GM06990 (cell line): ENCODE measurements around the gene CNBD2.

Experiments
- DNase-seq: peaks from one replicate; pipeline ENCODE4 v3.0.0-alpha.2; 2011; ENCODE audit not compliant: insufficient read length; ENCODE audit errors: extremely low read depth
- H3K27me3 ChIP-seq: replicated peaks from 2 replicates; pipeline ENCODE4 v1.6.0; 2011; ENCODE audit warnings: low read length; ENCODE audit not compliant: control insufficient read depth, insufficient read depth
- H3K36me3 ChIP-seq: 2 replicates; pipeline ENCODE4 v1.5.1; 2011; ENCODE audit warnings: low read length; ENCODE audit not compliant: control insufficient read depth, insufficient read depth
- H3K4me3 ChIP-seq: replicated peaks from 2 replicates; pipeline ENCODE4 v1.5.1; 2011; ENCODE audit warnings: low read depth, mild to moderate bottlenecking, control low read depth, low read length
- TF ChIP-seq, protein P1 (sequence below): IDR thresholded peaks from 2 replicates; pipeline ENCODE4 v1.5.1; 2011; ENCODE audit warnings: low read length, control low read depth, mild to moderate bottlenecking, inconsistent platforms; ENCODE audit not compliant: insufficient read depth, poor library complexity, severe bottlenecking

CNBD2 gene

DNA sequence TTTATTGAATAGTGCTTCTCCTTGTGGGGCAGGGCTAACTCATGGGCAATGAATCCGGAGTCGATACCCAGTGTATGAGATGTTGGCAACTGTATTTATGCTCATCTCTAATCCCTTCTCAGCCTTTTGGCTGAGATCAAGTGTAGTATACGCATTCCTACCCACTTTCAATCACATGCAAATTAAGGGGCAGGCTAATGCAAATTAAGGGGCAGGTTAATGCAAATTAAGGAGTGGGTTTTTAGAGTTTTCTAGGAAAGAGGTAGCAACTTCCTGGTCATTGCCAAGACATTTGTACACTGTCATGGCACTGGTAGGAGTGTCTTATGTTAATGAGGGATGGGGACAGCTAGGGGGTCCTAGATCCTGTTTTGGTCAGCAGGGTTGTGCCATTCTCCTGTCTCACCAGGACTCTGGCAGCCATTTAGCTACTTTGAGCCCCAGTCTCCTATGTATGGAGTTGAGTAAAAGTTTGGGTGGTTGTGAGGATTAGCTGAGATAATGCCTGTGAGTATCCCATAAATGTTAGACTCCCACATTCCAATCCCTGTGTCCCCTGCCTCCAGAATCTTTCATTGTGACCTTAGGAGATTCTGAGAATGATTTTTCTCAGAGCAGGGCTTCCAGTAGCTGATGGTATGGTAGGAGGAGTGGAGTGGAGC is at the start of gene CNBD2:
TSS of gene CNBD2 (plus strand) at position 612 of the 662 bp plus-strand sequence. CDS start 173 bp downstream, outside the sequence.
- H3K4me3 ChIP-seq = no peak within 1 kb of the TSS
- no peaks in the 10 kb centered on the region for H3K36me3 ChIP-seq
- no peaks in the 10 kb centered on the region for H3K27me3 ChIP-seq
- TF ChIP-seq, protein P1, sequence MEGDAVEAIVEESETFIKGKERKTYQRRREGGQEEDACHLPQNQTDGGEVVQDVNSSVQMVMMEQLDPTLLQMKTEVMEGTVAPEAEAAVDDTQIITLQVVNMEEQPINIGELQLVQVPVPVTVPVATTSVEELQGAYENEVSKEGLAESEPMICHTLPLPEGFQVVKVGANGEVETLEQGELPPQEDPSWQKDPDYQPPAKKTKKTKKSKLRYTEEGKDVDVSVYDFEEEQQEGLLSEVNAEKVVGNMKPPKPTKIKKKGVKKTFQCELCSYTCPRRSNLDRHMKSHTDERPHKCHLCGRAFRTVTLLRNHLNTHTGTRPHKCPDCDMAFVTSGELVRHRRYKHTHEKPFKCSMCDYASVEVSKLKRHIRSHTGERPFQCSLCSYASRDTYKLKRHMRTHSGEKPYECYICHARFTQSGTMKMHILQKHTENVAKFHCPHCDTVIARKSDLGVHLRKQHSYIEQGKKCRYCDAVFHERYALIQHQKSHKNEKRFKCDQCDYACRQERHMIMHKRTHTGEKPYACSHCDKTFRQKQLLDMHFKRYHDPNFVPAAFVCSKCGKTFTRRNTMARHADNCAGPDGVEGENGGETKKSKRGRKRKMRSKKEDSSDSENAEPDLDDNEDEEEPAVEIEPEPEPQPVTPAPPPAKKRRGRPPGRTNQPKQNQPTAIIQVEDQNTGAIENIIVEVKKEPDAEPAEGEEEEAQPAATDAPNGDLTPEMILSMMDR = no peak
- no peak for DNase-seq

DNA sequence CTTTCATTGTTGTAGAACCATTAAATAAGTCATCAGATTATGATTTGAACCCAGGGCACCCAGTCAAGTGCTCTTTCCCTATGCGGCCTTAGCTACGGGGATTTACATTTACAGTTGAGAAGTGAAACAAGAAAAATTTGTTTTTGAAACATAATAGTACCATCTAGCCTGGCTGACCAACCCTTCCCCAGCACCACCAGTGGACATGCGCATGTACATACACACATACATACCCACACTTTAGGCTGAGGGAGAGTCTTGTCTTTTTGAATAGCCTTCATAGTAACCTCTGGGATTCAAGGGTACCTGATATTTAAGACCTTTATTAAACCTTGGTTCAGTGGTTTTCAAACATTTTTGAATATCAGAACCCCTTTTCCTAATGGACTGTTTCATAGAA is 47.9 kb upstream of the CNBD2 start:
- TF ChIP-seq, protein P1 = no peak
- peaks cover 9% of the 10 kb centered on the region for H3K36me3 ChIP-seq
- H3K4me3 ChIP-seq = no peak overlapping the region
- no peak for DNase-seq
- no peaks in the 10 kb centered on the region for H3K27me3 ChIP-seq

DNA sequence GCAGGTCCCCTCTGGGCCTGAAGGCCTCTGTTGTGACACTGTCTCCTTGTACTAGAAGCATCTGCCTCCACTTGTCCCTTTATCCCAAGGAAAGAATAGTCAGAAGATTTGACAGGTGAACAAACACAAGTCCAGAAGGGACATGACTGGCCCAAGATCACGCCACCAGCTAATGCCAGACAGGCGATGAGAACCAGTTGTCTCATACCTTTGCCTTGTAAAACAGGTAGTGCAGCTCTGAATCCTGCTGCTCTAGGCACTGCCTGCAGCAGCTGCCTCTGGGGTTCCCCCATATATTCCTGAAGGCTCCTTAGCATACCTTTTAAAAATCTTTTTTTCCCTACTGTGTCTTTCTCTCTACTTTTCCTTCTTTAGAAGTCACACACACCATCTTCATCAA is 39.1 kb upstream of the CNBD2 start:
- peaks cover 12% of the 10 kb centered on the region for H3K36me3 ChIP-seq
- no peak for DNase-seq
- H3K4me3 ChIP-seq = no peak overlapping the region
- TF ChIP-seq, protein P1 = no peak
- no peaks in the 10 kb centered on the region for H3K27me3 ChIP-seq

- peaks cover 11% of the 10 kb centered on the region for H3K36me3 ChIP-seq
- no peak overlapping the region for H3K4me3 ChIP-seq
- TF ChIP-seq, protein P1 = no peak
- no peaks in the 10 kb centered on the region for H3K27me3 ChIP-seq
- DNase-seq = no peak
These were observed 34.3 kb upstream of the CNBD2 start for GRCh38 chr20:35934050-35934449.

DNA sequence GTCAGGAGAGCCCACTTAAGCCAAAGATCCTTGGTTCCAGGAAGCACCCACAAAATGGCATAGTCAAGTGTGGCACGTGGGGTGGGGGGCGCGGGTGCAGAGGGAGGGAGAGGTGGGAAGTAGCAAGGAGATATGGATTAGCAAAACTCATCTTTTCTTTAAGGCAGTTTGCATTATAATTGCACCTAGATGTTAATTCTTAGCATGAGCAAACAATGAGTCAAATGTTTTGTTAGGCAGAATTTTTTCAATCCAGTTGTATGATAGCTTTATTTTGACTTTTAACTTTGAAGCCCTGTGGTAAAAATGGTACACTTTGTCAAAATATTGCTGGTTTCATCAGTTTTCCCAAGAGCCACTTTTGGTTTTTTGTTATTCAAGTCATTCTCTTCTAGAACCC is 29.1 kb upstream of the CNBD2 start:
- no peak for DNase-seq
- Histone ChIP-seq H3K36me3 (peaks cover 10% of the 10 kb centered on the region), H3K27me3 (no peaks in the 10 kb centered on the region), H3K4me3 (no peak overlapping the region)
- TF ChIP-seq, protein P1 = no peak

- Histone ChIP-seq H3K4me3 (no peak overlapping the region), H3K27me3 (no peaks in the 10 kb centered on the region), H3K36me3 (peaks cover 10% of the 10 kb centered on the region)
- DNase-seq = no peak
- TF ChIP-seq, protein P1 = no peak
These were observed 26.8 kb upstream of the CNBD2 start for GRCh38 chr20:35941620-35942019.
